CD4-positive, alpha-beta T cell treated with Interleukin-1 beta for 1 hour (primary cell): ENCODE data around the gene COL11A2.
A peak's percentile ranks its signal among the peaks of the same experiment; 100 is the strongest.
"Not testable (repeated sequence)": the region's sequence is repeated elsewhere in the genome, so short reads cannot be mapped to it uniquely, and the experiment has no call there.

Experiments used
- DNase-seq, 2 donors: peaks; one replicate each; pipeline ENCODE4 v3.0.0-alpha.2; 2020 to 2022

The COL11A2 gene

GRCh38 chr6:33170176-33171015 lies 21.9 kb downstream of the COL11A2 start:
- no peak for DNase-seq

DNA sequence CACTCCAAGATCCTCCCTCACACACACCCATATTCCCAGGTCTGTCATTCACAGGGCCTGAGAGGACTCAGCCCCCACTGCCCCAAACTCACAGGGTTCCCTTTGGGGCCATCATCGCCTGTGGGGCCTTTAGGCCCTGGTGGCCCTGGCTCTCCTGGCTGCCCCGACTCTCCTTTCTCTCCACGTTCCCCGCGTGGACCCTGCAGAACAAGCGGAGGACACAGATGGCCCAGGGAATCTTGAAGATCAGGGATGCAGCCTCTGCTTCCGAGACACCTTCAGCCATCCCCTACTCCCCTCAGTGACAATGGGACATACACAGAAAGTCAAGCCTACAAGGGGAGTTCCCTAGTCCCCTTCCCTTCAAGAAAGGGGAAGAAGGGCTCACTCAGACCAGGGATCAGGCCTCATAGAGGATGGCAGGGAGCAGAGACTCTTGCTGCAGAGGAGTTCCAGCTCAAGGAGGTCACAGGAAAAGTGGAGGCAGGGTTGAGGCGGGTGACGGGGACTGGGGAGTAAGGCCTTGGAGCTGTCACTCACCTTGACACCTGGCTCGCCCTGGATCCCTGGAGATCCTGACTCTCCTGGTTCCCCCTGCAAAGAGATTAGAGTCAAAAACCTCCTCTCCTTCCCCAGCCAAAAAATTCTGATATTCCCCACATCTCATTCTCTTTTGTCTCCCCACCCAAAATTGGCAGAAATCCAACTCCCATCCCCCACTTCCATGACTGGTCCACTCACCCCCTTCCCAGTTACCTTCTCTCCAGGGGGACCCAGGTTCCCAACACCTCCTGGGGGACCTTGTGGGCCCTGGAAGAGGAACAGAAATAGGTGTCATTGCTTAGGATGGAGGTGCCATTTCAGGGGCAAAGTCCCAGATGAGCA lies 22.7 kb downstream of the COL11A2 start:
- no peak for DNase-seq

DNA sequence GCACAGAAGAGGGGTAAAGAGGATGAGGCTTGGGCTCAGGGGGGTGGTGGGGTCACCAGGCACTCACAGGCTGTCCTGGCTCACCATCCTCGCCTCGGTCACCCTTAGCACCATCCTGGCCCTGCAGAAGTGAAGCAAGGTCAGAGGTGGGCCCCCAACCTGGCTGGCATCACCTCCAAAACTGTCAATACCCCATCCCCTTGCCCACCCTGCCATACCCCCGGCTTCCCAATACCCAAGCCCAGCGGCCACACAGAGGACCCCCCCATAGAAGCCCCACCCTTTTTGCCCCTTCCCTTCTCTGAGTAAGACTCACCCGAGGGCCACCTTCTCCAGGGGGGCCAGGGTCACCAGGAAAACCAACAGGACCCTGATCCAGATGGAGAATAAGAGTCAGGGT lies 23.6 kb downstream of the COL11A2 start:
- DNase-seq = no peak

DNA sequence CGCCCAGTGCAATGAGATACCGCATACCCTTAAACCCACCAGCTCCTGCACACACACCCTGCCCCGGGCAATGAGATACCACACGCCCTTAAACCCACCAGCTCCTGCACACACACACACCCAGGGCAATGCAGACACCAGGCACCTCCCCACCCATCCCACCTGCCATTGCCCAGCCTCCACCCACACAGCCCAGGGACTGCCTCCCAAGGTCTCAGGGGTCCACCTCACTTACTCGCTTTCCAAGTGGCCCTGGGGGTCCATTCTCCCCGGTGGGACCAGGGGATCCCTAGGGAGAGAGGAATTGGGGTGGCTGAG lies 24.0 kb downstream of the COL11A2 start:
- DNase-seq = no peak

DNA sequence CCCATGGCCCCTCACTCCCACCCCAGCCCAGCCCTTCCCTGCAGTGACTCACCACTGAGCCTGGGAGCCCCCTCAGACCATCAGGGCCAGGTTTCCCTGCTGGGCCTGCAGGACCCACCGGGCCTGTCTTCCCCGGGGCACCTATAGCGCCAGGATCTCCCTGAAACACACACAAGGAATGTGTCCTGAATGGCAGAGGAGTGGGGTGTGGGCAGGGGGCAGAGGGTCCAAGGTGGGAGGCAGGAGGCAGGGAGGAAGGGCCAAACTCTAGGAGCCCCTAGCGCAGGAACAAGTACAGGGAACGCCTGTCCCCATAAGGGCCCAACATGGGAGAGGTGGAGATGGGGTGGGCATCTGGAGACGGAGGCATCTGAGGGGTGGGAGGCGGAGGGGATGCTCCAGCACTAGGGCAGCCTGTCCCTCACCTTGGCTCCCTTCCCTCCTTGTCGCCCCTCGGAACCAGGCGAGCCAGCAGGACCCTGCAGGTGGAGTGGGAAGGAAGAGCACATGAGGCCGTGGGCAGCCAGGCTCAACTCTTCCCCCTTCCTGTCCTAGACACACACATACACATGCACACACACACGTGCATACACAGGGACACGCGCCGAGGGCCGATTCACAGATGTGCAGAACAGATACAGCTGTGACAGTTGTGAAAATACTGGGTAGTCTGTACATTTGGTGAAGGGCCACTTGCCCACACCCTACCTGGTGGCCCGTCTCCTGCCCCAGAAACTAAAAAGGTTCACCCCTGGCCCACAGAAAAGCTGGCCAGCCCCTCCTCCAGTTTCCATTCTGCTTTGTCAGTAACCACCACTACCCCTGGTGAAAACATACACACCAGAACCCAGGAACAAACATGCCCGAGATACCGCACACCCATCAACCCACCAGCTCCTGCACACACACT lies 24.6 kb downstream of the COL11A2 start:
- no peak for DNase-seq

DNA sequence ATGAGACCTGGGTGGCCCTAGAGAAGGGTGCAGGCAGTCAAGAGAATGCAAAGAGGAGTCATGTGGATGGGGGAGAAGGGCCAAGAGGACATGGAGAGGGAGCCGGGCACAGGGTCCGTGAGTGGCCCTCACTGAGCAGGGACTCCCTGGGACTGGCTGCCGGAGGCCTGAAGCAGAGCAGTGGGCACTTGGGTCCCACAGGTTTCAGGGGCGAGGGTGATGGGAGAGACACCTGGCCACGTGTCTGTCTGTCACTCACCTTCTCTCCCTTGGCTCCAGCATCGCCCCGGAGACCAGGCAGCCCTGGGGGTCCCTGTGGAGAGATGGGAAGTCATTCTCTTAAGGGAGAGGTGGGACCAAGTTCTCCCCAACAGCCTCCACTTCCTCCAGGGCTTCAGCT lies 25.5 kb downstream of the COL11A2 start:
- DNase-seq = no peak

DNA sequence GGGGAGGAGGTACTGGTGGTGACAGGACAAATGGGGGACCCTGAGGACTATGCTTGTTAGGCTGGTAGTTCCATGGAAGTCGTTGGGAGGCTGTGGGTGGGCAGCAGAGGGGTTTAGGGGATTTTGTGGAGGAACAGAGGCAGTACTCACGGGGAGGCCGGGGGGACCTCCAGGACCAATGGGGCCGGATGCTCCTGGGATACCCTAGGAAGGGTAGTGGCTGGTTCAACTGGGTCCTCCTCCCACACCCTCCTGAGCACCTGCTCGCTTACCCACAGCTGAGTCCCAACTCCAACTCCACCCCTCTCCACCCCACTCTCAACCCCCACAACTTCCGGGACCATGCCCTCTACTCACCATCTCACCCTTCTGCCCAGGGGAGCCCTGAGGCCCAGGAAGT lies 25.9 kb downstream of the COL11A2 start:
- DNase-seq = no peak

DNA sequence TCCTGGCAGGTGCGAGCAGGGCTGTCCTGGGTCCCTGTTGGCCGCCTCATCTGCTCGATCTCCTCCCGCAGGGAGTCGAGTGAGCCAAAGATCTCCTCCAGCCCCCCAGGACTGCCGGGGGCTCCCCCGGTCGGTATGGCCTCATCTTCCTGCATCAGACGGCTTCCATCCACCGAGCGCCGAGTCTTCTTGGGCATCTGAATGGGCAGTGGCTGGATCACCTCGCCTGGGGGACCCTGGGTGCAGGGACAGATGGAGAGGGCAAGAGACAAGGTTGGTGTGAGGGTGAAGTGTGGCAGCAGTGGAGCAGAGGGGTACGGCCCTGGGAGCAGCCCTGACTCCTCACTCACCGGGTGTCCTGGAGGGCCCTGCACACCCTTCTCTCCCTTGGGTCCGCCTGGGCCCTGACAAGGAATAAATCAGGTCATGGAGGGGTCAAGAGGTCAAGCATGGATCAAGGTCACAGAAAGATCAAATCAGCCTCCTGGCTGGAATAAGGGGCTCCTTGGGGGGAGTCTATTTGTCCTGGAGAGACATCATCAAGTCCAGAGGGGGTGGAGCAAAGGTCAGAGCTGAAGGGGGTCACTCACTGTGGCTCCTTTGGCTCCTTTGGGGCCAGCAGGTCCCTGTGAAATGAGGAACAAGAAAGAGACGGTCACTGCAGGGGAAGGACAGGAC lies 26.5 kb downstream of the COL11A2 start:
- no peak for DNase-seq

GRCh38 chr6:33164665-33165373 lies 27.4 kb downstream of the COL11A2 start:
- no peak for DNase-seq

DNA sequence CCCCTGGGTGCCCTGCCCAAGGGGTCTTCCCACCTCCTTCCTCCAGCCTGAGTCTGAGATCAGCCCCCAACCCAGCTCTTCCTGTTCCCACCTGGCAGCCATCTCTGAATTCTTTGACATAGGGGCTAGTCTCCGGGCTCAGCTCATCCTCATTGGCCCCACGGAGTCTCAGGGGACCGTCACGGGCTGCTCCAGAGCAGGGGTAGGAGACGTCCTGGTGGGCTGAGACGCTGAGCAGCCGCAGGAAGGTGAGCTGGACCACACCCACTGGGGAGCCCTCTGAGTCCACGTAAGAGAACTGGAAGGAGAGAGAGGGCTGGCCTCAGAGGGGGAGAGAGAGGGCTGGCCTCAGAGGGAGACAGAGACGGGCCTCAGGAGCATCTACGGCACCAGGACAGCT lies 28.1 kb downstream of the COL11A2 start:
- DNase-seq = no peak

DNA sequence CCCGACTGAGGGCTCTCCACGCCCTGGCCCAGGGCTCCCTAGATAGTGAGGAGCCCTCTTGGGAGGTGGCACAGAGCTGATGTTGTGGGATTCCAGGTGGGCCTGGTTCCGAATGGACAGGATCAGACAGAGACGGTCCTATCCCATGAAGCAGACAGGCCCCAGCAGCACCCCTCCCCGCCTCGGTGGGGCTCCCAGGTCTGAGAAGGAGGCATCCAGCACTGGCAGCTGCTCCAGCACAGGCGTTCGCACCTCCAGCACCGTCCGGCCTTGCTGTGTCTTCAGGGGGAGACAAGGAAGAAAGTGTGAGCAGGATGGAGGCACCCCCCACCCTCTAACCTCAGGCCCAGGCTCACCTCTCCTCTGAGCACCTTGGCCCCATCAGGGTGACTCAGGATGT lies 28.7 kb downstream of the COL11A2 start:
- DNase-seq = no peak

GRCh38 chr6:33161354-33162331 lies 30.6 kb downstream of the COL11A2 start:
- DNase-seq = peak; percentile 83 to 85

GRCh38 chr6:33160728-33161344 lies 31.4 kb downstream of the COL11A2 start:
- no peak for DNase-seq

DNA sequence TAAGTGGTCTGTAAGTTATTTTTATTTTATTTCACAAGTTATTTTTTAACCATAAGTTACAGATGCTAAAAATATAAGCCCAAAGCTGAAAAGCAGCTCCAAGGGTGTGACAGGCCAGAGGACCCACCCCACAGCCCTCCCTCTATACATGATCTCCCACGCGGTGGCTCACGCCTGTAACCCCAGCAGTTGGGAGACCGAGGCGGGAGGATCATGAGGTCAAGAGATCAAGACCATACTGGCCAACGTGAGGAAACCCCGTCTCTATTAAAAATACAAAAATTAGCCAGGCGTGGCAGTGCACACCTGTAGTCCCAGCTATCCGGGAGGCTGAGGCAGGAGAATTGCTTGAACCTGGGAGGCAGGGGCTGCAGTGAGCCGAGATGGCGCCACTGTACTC lies 32.2 kb downstream of the COL11A2 start:
- no peak for DNase-seq

- DNase-seq = no peak
Observed at GRCh38 chr6:33156964-33157363, 35.3 kb downstream of the COL11A2 start.

GRCh38 chr6:33156561-33156960 lies 35.7 kb downstream of the COL11A2 start:
- DNase-seq = no peak

DNA sequence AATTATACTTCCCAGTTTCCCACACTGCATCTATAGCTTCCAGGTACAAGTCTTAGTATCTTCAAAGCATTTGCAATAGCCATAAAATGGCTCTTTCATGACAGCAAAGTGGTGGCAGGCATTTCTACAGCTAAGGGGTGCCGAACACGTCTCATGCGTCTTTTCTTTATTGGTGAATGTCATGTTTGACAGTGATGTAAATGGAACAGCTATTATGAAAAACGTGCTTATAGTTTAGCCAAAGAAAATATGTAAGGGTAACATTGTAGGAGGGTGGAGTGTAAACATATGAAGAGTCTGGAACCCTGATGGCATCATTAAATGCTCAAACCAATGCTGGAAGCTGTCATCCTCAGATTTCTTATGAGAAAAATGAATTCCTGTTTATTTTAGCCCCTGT lies 37.9 kb downstream of the COL11A2 start:
- no peak for DNase-seq

DNA sequence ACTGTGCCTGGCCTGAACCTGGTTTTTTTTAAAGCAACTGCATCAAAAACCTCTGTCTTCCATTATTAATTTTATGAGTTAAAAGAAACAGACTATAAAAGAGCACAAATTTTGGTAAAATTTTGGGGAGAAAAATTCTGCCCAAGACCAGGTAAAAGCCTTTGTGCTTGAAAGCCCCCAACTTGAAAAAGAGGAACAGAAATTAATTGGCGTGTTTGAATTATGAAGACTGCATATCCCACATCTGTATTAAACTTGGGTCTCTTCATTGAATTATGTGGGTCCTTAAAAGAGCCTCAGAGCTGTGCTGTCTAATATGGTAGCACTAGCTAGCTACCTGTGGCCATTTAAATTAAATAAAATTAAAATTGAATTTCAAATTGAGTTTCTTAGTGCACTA lies 41.2 kb downstream of the COL11A2 start:
- DNase-seq = no peak

- DNase-seq = not testable (repeated sequence)
Observed at GRCh38 chr6:33150560-33150959, 41.7 kb downstream of the COL11A2 start.
